ENCODE data around the gene ICOS.
"Not testable (repeated sequence)": the region's sequence is repeated elsewhere in the genome, so short reads cannot be mapped to it uniquely, and the experiment has no call there.

ICOS gene

DNA sequence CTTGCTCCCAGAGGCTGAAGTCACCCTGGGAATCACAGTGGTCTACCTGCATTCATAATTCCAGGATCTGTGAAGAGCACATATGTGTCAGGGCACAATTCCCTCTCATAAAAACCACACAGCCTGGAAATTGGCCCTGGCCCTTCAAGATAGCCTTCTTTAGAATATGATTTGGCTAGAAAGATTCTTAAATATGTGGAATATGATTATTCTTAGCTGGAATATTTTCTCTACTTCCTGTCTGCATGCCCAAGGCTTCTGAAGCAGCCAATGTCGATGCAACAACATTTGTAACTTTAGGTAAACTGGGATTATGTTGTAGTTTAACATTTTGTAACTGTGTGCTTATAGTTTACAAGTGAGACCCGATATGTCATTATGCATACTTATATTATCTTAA is 24.2 kb downstream of the ICOS start:
- no peak for DNase-seq (ENCODE audit: low read depth)
- TF ChIP-seq, protein P1, sequence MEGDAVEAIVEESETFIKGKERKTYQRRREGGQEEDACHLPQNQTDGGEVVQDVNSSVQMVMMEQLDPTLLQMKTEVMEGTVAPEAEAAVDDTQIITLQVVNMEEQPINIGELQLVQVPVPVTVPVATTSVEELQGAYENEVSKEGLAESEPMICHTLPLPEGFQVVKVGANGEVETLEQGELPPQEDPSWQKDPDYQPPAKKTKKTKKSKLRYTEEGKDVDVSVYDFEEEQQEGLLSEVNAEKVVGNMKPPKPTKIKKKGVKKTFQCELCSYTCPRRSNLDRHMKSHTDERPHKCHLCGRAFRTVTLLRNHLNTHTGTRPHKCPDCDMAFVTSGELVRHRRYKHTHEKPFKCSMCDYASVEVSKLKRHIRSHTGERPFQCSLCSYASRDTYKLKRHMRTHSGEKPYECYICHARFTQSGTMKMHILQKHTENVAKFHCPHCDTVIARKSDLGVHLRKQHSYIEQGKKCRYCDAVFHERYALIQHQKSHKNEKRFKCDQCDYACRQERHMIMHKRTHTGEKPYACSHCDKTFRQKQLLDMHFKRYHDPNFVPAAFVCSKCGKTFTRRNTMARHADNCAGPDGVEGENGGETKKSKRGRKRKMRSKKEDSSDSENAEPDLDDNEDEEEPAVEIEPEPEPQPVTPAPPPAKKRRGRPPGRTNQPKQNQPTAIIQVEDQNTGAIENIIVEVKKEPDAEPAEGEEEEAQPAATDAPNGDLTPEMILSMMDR (IDR thresholded peaks at IDR 0.05; ENCODE audit: low read depth, low read length, missing control alignments): no peak
- no peak overlapping the region for H3K4me3 ChIP-seq (ENCODE audit: low read depth, low read length)

DNA sequence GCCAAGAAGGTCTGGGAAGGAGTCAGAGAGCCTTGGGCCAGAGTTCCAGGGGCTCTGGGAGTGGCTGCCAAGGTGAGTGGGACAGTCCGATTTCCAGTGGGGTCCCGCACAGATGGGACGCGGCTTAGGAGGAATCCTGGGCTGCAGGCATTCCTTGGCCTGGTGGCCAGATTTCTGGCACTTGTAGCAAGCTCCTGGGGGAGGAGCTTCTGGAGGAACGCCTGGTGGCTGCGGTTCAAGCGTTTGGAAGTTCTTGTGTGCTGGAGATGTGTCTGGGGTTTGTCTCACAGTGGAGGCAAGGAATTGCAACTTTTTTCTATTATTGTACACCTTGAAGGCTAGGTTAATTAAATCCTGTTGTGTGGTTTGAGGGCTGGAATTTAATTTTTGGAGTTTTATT is 28.6 kb downstream of the ICOS start:
- H3K4me3 ChIP-seq (ENCODE audit: low read depth, low read length); DNase-seq (ENCODE audit: low read depth): not testable (repeated sequence)

DNA sequence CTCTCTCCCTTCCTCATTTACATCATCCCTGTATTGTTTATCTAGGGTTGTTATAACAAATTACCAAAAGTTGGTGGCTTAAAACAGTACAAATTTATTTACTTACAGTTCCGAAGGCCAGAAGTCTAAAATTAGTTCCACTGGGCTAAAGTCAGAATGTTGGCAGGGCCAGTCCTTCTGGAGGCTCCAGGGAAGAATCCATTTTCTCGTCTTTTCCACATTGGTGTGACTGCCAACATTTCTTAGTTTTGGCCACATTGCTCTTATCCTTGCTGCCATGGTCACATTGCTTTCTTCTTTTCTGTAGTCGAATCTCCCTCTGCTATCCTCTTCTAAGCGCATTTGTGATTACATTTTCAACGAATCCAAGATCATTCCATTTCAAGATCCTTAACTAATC is 34.7 kb downstream of the ICOS start:
- DNase-seq (ENCODE audit: low read depth): no peak
- TF ChIP-seq, protein P1 (IDR thresholded peaks at IDR 0.05; ENCODE audit: low read depth, low read length, missing control alignments): no peak
- no peak overlapping the region for H3K4me3 ChIP-seq (ENCODE audit: low read depth, low read length)

DNA sequence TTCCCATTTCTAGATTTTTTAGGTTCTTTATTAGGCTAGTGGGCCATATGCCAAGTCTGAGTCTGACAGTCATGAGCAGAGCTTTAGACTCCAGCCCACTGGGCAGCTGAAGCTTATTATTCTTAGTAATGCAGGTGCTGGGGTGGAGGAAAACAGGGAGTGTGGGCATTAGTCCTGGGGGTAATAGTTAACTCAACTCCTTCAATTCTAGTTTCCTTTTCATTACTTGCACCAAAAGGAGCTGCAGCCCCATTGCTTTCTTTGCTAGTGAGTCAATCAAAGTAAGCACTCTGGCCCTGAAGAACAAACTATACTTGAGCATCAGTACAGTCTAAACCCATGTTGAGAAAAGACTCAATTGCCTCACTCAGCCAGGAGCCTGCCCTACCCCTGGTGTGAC is 35.5 kb downstream of the ICOS start:
- TF ChIP-seq, protein P1 (IDR thresholded peaks at IDR 0.05; ENCODE audit: low read depth, low read length, missing control alignments): no peak
- H3K4me3 ChIP-seq (ENCODE audit: low read depth, low read length): no peak overlapping the region
- DNase-seq (ENCODE audit: low read depth): no peak

DNA sequence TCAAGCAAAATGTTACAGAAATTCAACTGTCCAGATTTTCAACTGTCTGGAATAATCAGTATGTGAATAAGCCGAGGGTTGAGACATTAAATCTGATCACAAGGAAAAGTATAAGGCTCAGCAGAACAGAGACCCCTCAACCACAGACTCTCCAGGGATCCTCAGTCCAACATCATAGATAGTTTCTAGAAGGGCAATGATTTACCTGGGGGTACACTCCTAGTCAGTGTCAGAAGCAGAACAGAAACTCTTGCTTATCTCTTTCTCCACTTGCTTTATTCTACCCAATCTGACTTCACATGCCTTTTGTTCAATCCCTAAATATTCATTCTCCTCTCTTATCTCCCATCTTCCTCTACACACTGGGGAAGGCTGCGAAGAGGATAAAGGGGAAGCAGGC is 36.4 kb downstream of the ICOS start:
- TF ChIP-seq, protein P1 (IDR thresholded peaks at IDR 0.05; ENCODE audit: low read depth, low read length, missing control alignments): no peak
- no peak overlapping the region for H3K4me3 ChIP-seq (ENCODE audit: low read depth, low read length)
- DNase-seq (ENCODE audit: low read depth): no peak

DNA sequence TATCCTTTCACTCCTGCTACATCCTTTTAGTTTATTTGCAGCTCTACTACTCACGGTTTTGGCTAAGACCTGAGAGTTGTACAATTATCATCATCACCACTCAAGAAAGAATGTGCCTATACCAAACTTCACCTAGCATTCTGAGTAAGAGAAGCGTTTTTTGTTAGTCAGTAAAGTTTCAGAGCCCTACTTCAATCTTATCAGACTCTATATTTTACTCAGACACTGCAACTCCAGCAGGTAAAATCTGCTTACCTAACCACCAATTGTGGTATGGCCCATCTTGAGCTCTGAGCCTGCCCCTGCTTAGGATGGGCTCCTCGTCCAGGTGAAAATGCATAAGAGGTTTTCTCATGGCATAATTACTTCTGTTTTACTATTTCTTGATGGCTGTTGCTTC is 37.1 kb downstream of the ICOS start:
- TF ChIP-seq, protein P1 (IDR thresholded peaks at IDR 0.05; ENCODE audit: low read depth, low read length, missing control alignments): no peak
- no peak for DNase-seq (ENCODE audit: low read depth)
- H3K4me3 ChIP-seq (ENCODE audit: low read depth, low read length): no peak overlapping the region

DNA sequence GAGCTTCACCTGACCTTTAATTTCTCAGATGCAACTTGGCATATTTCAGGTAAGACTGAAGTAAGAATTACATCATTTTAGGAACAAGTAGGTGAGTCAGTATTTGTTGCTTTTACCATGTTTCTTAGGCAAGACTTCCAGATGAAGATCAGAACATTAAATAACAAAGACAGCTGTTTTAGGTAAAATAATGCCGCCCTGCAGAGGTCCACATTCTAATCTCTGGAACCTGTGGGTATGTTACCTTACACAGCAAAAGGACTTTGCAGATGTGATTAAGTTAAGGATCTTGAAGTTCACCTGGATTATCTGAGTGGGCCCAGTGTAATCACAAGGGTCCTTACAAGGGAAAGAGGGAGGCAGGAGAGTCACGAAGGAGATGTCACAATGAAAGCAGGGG is 39.3 kb downstream of the ICOS start:
- DNase-seq (ENCODE audit: low read depth): no peak
- H3K4me3 ChIP-seq (ENCODE audit: low read depth, low read length): no peak overlapping the region
- TF ChIP-seq, protein P1 (IDR thresholded peaks at IDR 0.05; ENCODE audit: low read depth, low read length, missing control alignments): no peak

DNA sequence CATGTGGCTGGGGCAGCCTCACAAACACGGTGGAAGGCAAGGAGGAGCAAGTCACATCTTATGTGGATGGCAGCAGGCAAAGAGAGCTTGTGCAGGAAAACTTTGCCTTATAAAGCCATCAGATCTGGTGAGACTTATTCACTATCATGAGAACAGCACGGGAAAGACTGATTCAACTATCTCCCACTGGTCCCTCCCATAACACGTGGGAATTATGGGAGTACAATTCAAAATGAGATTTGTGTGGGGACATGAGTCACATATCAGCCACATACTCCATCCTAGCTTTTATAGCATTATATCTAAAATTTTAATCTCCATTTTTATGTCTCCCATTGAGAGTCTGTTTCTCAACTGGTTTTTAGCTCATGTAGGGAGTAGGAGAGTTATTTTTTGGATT is 45.7 kb downstream of the ICOS start:
- no peak for DNase-seq (ENCODE audit: low read depth)
- H3K4me3 ChIP-seq (ENCODE audit: low read depth, low read length): no peak overlapping the region
- TF ChIP-seq, protein P1 (IDR thresholded peaks at IDR 0.05; ENCODE audit: low read depth, low read length, missing control alignments): no peak

Data from GM12864 (cell line).